ENCODE data around the gene NUDCD2. TPM values are rescaled to one million over a fixed set of nuclear protein-coding genes. Genes with fewer than 3 reads are reported as not detected.

NUDCD2 gene
- total and polyA plus RNA-seq, 8 donors = 17.9 to 56.7 (median 48.6) TPM

DNA sequence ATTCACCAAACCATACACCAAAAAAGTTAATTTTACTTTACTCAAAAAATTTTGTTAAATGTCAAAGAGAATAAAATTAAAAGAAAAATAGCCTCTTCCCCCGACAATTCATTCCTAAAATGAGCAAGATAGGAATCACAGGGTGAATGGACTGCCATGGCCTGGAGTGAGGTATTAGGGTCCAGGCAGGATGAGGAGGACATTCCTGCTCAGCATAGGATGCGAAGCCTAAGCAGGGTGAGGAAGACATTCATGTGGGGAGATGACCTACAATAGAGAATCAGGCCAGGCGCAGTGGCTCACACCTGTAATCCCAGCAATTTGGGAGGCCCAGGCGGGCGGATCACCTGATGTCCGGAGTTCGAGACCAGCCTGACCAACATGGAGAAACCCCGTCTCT, 8.4 kb downstream of the NUDCD2 start:
- Histone ChIP-seq H3K4me1 (no peaks in the 10 kb centered on the region), H3K27ac (no peak overlapping the region), H3K36me3 (peaks cover 0 to 62% of the 10 kb centered on the region in 2 donors), H3K27me3 (no peaks in the 10 kb centered on the region), H3K4me3 (no peak overlapping the region), H3K9me3 (no peaks in the 10 kb centered on the region)
- intact Hi-C loops (cut with DNase I) = no loop called here
- TF ChIP-seq, protein P1, sequence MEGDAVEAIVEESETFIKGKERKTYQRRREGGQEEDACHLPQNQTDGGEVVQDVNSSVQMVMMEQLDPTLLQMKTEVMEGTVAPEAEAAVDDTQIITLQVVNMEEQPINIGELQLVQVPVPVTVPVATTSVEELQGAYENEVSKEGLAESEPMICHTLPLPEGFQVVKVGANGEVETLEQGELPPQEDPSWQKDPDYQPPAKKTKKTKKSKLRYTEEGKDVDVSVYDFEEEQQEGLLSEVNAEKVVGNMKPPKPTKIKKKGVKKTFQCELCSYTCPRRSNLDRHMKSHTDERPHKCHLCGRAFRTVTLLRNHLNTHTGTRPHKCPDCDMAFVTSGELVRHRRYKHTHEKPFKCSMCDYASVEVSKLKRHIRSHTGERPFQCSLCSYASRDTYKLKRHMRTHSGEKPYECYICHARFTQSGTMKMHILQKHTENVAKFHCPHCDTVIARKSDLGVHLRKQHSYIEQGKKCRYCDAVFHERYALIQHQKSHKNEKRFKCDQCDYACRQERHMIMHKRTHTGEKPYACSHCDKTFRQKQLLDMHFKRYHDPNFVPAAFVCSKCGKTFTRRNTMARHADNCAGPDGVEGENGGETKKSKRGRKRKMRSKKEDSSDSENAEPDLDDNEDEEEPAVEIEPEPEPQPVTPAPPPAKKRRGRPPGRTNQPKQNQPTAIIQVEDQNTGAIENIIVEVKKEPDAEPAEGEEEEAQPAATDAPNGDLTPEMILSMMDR (IDR thresholded peaks at IDR 0.05) = no peak
- ATAC-seq = no peak
- DNase-seq = no peak

DNA sequence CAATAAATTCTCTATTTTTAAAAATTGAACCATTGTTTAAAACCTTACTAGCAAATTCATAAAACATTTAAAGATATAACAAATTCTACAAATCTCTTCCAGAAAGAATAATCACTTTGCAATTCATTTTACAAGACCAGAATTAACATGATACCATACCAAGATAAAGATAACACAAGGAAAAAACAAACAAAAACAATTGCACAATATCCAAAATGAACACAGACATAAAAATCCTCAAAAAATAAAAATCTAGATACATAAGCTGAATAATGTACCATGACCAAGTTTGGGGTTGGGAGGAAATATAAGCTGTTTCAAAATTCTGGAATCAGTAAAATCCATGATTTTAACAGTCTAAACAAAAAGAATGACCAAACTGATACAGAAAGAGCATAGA, 11.4 kb downstream of the NUDCD2 start:
- Histone ChIP-seq H3K36me3 (peaks cover 0 to 73% of the 10 kb centered on the region in 2 donors), H3K4me1 (no peaks in the 10 kb centered on the region), H3K9me3 (no peaks in the 10 kb centered on the region), H3K4me3 (no peak overlapping the region), H3K27me3 (no peaks in the 10 kb centered on the region), H3K27ac (no peak overlapping the region)
- DNase-seq (no peak), ATAC-seq (no peak)
- TF ChIP-seq, protein P1 (IDR thresholded peaks at IDR 0.05) = no peak
- intact Hi-C loops (cut with DNase I) = no loop called here

DNA sequence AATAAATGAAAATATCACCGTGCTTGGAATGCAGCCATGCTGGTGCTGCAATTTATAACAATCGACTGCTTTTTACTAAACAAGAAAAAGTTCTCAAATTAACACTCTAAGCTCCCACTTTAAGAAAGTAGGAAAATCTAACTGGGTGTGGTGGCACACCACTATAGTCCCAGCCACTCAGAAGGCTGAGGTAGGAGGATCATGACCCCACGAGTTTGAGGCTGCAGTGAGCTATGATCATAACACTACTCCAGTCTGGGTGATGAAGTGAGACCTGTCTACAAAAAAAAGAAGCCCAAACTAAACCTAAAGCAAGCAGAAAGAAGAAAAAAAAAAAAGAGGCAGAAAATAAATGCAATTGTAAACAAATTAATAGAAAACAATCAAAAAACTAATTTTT, 12.0 kb downstream of the NUDCD2 start:
- no peak overlapping the region for H3K27ac ChIP-seq
- H3K36me3 ChIP-seq = peaks cover 0 to 76% of the 10 kb centered on the region in 2 donors
- intact Hi-C loops (cut with DNase I) = no loop called here

DNA sequence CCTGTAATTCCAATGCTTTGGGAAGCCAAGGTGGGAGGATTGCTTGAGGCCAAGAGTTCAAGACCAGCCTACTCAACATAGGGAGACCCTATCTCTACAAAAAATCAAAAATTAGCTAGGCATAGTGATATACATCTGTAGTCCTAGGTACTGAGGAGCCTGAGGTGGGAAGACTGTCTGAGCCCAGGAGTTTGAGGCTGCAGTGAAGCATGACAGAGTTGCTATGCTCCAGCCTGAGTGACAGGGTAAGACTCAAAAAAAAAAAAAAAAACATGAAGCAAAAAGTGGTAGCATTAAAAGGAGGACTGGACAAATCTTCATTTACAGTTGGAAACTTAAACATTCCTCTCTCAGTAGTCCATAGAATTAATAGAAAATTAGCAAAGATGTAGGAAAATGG, 12.7 kb downstream of the NUDCD2 start:
- DNase-seq (no peak), ATAC-seq (no peak)
- Histone ChIP-seq H3K4me3 (no peak overlapping the region), H3K36me3 (peaks cover 6 to 81% of the 10 kb centered on the region in 2 donors), H3K4me1 (no peaks in the 10 kb centered on the region), H3K27ac (no peak overlapping the region), H3K27me3 (no peaks in the 10 kb centered on the region), H3K9me3 (no peaks in the 10 kb centered on the region)
- TF ChIP-seq, protein P1 (IDR thresholded peaks at IDR 0.05) = no peak
- intact Hi-C loops (cut with DNase I) = no loop called here

More for the DNA sequence above, 12.0 kb downstream of the NUDCD2 start:
- Histone ChIP-seq H3K4me1 (no peaks in the 10 kb centered on the region), H3K27me3 (no peaks in the 10 kb centered on the region), H3K9me3 (no peaks in the 10 kb centered on the region), H3K4me3 (no peak overlapping the region)
- TF ChIP-seq, protein P1 (IDR thresholded peaks at IDR 0.05) = no peak
- DNase-seq (no peak), ATAC-seq (no peak)

DNA sequence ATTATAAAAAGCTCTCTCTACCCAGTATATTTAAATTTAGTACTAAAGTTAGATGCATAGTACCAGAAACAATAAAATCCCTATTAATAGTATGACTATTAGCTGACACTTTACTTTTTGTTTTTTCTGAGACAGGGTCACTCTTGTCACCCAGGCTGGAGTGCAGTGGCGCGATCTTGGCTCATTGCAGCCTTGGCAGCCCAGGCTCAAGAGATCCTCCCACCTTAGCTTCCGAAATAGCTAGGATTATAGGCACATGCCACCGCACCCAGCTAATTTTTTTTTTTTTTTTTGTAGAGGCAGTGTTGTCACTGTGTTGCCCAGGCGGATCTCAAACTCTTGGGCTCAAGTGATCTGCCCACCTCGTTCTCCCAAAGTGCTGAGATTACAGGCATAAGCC, 14.6 kb downstream of the NUDCD2 start:
- no peaks in the 10 kb centered on the region for H3K27me3 ChIP-seq
- H3K9me3 ChIP-seq = no peaks in the 10 kb centered on the region
- ATAC-seq (no peak), DNase-seq (peak in 1 of 4 donors; percentile 24)
- no peak overlapping the region for H3K4me3 ChIP-seq
- intact Hi-C loops (cut with DNase I) = no loop called here
- peaks cover 6 to 90% of the 10 kb centered on the region in 2 donors for H3K36me3 ChIP-seq
- H3K4me1 ChIP-seq = peaks cover 0 to 2% of the 10 kb centered on the region in 2 donors
- H3K27ac ChIP-seq = no peak overlapping the region
- TF ChIP-seq, protein P1 (IDR thresholded peaks at IDR 0.05) = no peak
